ENCODE results near the gene JMY. TPM values are rescaled to one million over a fixed set of nuclear protein-coding genes. Genes with fewer than 3 reads are reported as not detected.

JMY gene
- total RNA-seq, 1 experiment from 2014 or later = 15.2 TPM

DNA sequence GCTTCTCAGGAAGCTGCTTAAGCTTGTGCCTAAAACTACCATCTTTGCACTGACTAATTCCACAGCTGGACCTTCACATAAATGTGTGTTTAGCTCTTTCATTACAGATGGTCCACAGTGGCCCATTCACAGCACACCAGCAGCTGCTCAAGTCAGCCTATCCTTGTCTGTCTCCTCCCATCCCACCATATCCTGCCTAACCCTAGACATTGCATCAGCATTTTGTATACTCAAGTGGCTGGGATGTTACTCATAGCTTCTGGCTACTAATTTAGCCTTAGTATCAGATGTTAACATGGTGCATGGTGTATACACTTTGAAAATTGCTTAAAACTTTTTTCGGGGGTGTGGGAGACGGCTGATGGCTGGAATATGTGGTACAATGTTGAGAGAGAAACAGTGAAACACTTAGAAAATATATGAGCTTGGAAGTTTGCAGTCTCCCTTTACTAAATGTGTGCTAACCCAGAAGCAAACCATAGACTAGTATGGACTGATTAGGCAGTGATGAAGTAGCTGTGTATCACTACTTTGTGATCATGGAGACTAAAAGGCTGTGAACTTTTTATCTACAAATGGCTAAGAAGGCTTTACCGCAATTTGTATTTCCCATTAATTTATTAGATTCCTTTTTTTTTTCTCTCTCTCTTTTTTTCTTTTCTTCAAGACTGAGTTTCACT, 83.1 kb downstream of the JMY start:
- Histone ChIP-seq H3K9ac (ENCODE audit: extremely low read depth, insufficient read length, low read length) (no peak overlapping the region), H2AFZ (ENCODE audit: low read length) (no peak overlapping the region), H4K91ac (ENCODE audit: insufficient read length, low read depth, low read length) (no peak overlapping the region), H3T11ph (ENCODE audit: low read length) (no peak overlapping the region), H3K23ac (ENCODE audit: insufficient read length, low read depth, low read length) (no peak overlapping the region), H2AK5ac (ENCODE audit: insufficient read length, low read length) (no peak overlapping the region), H2BK12ac (ENCODE audit: insufficient read length, low read depth, low read length) (no peak overlapping the region), H3K4me2 (ENCODE audit: insufficient read depth, insufficient read length, low read length) (no peak overlapping the region), H3K4ac (ENCODE audit: low read depth, low read length) (no peak overlapping the region), H3K79me1 (ENCODE audit: insufficient read depth, low read depth, low read length, poor library complexity, severe bottlenecking) (no peaks in the 10 kb centered on the region), H4K8ac (replicated peaks; ENCODE audit: insufficient read length, low read depth, low read length) (no peak overlapping the region), H3K4me1 (ENCODE audit: insufficient read depth, low read length) (no peaks in the 10 kb centered on the region), H2BK120ac (ENCODE audit: low read depth, low read length, poor library complexity, severe bottlenecking) (no peak overlapping the region), H3K23me2 (ENCODE audit: insufficient read length, low read depth, low read length, poor library complexity, severe bottlenecking) (no peaks in the 10 kb centered on the region), H3K14ac (ENCODE audit: insufficient read depth, low read length) (no peak overlapping the region), H2BK5ac (ENCODE audit: insufficient read length, low read length) (no peak overlapping the region), H3K18ac (ENCODE audit: insufficient read length, low read depth, low read length) (no peak overlapping the region), H3K56ac (ENCODE audit: insufficient read length, low read depth, low read length) (no peak overlapping the region), H2BK20ac (ENCODE audit: low read depth, low read length, poor library complexity, severe bottlenecking) (no peak overlapping the region), H4K20me1 (ENCODE audit: control insufficient read depth, insufficient read depth, insufficient read length) (no peaks in the 10 kb centered on the region), H3K9me3 (ENCODE audit: control insufficient read depth, low read depth, low read length) (no peaks in the 10 kb centered on the region), H3K27ac (ENCODE audit: insufficient read length, low read depth, low read length) (no peak overlapping the region), H2BK15ac (ENCODE audit: low read depth, low read length) (no peak overlapping the region), H4K5ac (ENCODE audit: insufficient read length, low read depth, low read length) (no peak overlapping the region), H3K27me3 (ENCODE audit: insufficient read depth, low read length) (no peaks in the 10 kb centered on the region), H3K79me2 (ENCODE audit: insufficient read depth, low read length) (no peaks in the 10 kb centered on the region)
- no peak for DNase-seq
- WGBS (ENCODE audit: extremely low coverage, insufficient read length, low lambda C conversion rate) = no CpG with 5 or more reads among the region's 3 CpGs
- H3K4me1 Mint-ChIP-seq = no peaks in the 10 kb centered on the region
- H3K27me3 Mint-ChIP-seq (ENCODE audit: low read depth) = no peaks in the 10 kb centered on the region
- no peak overlapping the region for H3K4me3 Mint-ChIP-seq
- peaks cover 7 to 38% (median 29%) of the 10 kb centered on the region in 3 experiments; a peak in 6 of 7 replicates for H3K36me3 Mint-ChIP-seq (ENCODE audit: insufficient read depth in 1 of 3, low read depth in 3 of 3)
- no peaks in the 10 kb centered on the region for H3K9me3 Mint-ChIP-seq
- no peak for TF ChIP-seq CTCF (conservative IDR thresholded peaks at IDR 0.05)
- H3K27ac Mint-ChIP-seq = peak overlapping the region in 2 of 3 experiments; percentile 9 to 89; a peak in 4 of 7 replicates
